GM23248 (cell line): ENCODE results near the gene CFAP100. TPM values are rescaled to one million over a fixed set of nuclear protein-coding genes. Genes with fewer than 3 reads are reported as not detected.

ENCODE experiments used
- DNase-seq: peaks from one replicate; pipeline ENCODE4 v3.0.0-alpha.2; 2015
- H2AFZ ChIP-seq: fragments of 200-600 bp; sonication (generic); 2 replicates; pipeline ENCODE4 v1.6.1; 2016; ENCODE audit warnings: antibody characterized with exemption
- H3F3A ChIP-seq: fragments of 200-600 bp; sonication (generic); 2 replicates; pipeline ENCODE4 v1.6.1; 2016; ENCODE audit warnings: mild to moderate bottlenecking, antibody characterized with exemption, mixed run types; ENCODE audit not compliant: insufficient read depth
- H3K27ac ChIP-seq: fragments of 200-600 bp; sonication (generic); 2 replicates; pipeline ENCODE4 v1.5.1; 2016; ENCODE audit warnings: mild to moderate bottlenecking
- H3K27me3 ChIP-seq: fragments of 200-600 bp; sonication (generic); replicated peaks from 2 replicates; pipeline ENCODE4 v1.6.1; 2016; ENCODE audit warnings: mild to moderate bottlenecking; ENCODE audit not compliant: insufficient read depth
- H3K36me3 ChIP-seq: fragments of 200-600 bp; sonication (generic); 2 replicates; pipeline ENCODE4 v1.6.1; 2016; ENCODE audit warnings: low read depth, mild to moderate bottlenecking
- H3K4me1 ChIP-seq: fragments of 200-600 bp; sonication (generic); 2 replicates; pipeline ENCODE4 v1.6.1; 2016; ENCODE audit warnings: mild to moderate bottlenecking; ENCODE audit not compliant: insufficient read depth
- H3K4me2 ChIP-seq: fragments of 200-600 bp; sonication (generic); one replicate; pipeline ENCODE4 v1.6.1; 2016; ENCODE audit warnings: mild to moderate bottlenecking; ENCODE audit not compliant: unreplicated experiment
- H3K4me3 ChIP-seq: fragments of 200-600 bp; sonication (generic); 2 replicates; pipeline ENCODE4 v1.5.1; 2016; ENCODE audit warnings: mild to moderate bottlenecking
- H3K79me2 ChIP-seq: fragments of 200-600 bp; sonication (generic); 2 replicates; pipeline ENCODE4 v1.6.1; 2016; ENCODE audit warnings: mild to moderate bottlenecking; ENCODE audit not compliant: insufficient read depth
- H3K9ac ChIP-seq: fragments of 200-600 bp; sonication (generic); 2 replicates; pipeline ENCODE4 v1.6.1; 2016; ENCODE audit warnings: mild to moderate bottlenecking
- H3K9me2 ChIP-seq: fragments of 200-600 bp; sonication (generic); 2 replicates; pipeline ENCODE4 v1.6.1; 2016; ENCODE audit warnings: mixed run types, mild to moderate bottlenecking, moderate library complexity; ENCODE audit not compliant: insufficient read depth
- H3K9me3 ChIP-seq: fragments of 200-600 bp; sonication (generic); one replicate; pipeline ENCODE4 v1.6.1; 2017; ENCODE audit warnings: low read depth
- H4K20me1 ChIP-seq: fragments of 200-600 bp; sonication (generic); 2 replicates; pipeline ENCODE4 v1.6.0; 2016; ENCODE audit not compliant: insufficient read depth
- EZH2 ChIP-seq: fragments of 200-600 bp; sonication (generic); IDR thresholded peaks from 2 replicates; pipeline ENCODE4 v1.6.1; 2018; ENCODE audit warnings: antibody characterized with exemption, mild to moderate bottlenecking; ENCODE audit not compliant: insufficient read depth, poor library complexity, severe bottlenecking
- EZH2phosphoT487 ChIP-seq: fragments of 200-600 bp; sonication (generic); IDR thresholded peaks from 2 replicates; pipeline ENCODE4 v1.6.1; 2018; ENCODE audit warnings: antibody characterized with exemption, moderate library complexity, mild to moderate bottlenecking, low read depth; ENCODE audit not compliant: insufficient read depth
- WGBS, 2 experiments: methylation state at CpG; one replicate each; pipeline ENCODE4 v1.1.6; 2015 to 2017; ENCODE audit warnings: low lambda C conversion rate in 2 of 2, low coverage in 1 of 2; ENCODE audit errors: missing lambda C conversion rate in 2 of 2; 5-methylcytosine and 5-hydroxymethylcytosine counted together
- in situ Hi-C: fragments of 300-500 bp; cut with MboI; formaldehyde crosslinking; loops from 2 replicates; pipeline ENCODE4 v1.15.0; 2020
- polyA plus RNA-seq: library from polyadenylated mRNA; unstranded; fragments of >200 nt; fragmentation: Nextera tagmentation; extraction: Ambion mirVana; gene quantifications from 2 replicates; pipeline ENCODE4 v1.2.1, GENCODE V29; 2016
- total RNA-seq: library from RNA; depleted of rRNA; stranded (reverse); fragments of >200 nt; shearing (Covaris generic); gene quantifications from 2 replicates; pipeline ENCODE4 v1.2.3, GENCODE V29; 2014; rRNA removed

The CFAP100 gene
- total and polyA plus RNA-seq, 2 experiments from 2014 or later: not detected

DNA sequence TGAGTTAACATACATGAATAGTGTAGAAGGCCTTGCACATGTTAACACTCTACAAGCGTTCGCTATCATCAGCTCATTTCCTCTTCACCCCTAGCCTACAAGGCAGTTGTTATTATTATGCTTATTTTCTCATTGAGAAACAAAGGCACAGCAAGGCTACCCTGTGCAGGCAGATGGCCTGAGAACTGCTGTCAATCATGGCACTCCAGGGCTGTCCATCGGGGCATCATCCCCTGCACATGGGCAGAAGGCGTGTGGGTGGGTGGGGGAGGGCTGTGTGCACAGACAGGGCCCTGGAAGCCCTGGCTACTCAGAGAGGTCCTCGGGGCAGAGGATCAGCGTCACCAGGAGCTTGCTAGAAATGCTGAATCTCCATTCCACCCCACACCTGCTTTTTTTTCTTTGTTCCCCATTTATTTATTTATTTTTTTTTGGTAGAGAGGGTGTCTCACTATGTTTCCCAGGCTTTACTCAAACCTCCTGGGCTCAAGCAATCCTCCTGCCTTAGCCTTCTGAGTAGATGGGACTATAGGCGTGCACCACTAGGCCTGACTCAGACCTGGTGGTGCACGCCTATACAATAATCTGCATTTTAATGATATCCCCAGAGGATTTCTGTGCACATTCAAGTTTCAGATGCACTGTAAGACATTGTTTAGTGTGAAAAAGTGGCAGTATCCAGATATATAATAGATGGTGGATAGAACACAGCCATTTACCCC lies 90.6 kb downstream of the CFAP100 start:
- WGBS, 2 experiments: 88 to 92% methylated on average over 8 of the region's 8 CpGs
- no peaks in the 10 kb centered on the region for H4K20me1 ChIP-seq
- 0 out of 2 replicates have a peak, but pooled peaks cover 6% of the 10 kb centered on the region for H3K27me3 ChIP-seq
- in situ Hi-C loops: no loop called here
- H3K9me2 ChIP-seq: no peaks in the 10 kb centered on the region
- no peak for DNase-seq
- no peaks in the 10 kb centered on the region for H3K79me2 ChIP-seq
- H3K9ac ChIP-seq: no peak overlapping the region
- no peaks in the 10 kb centered on the region for H3K4me1 ChIP-seq
- no peak for TF ChIP-seq EZH2phosphoT487
- TF ChIP-seq EZH2: no peak
- no peak overlapping the region for H3K4me2 ChIP-seq
- H3F3A ChIP-seq: no peaks in the 10 kb centered on the region
- H3K36me3 ChIP-seq: no peaks in the 10 kb centered on the region
- no peaks in the 10 kb centered on the region for H3K9me3 ChIP-seq
- H3K4me3 ChIP-seq: no peak overlapping the region
- H3K27ac ChIP-seq: no peak overlapping the region
- no peak overlapping the region for H2AFZ ChIP-seq

DNA sequence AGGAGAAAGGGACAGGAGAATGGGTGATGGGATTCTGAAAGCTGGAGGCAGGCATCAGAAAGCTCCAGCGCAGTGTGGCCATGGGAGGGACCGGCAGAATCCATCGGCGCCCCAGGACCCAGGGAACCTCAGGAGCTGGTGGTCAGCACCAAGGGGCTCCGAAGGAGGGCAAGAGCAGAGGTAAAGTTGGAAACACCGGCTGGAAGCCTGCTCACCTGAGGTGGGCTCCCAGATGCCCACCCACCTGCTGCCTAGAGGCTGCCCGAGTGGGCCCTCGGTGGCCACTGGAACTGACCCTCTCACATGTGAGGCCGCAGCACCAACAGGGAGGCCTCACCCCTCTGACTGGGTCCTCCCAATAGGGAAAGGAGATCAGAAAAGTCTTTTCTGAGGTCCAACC lies 91.2 kb downstream of the CFAP100 start:
- no peak overlapping the region for H2AFZ ChIP-seq
- H3K4me3 ChIP-seq: no peak overlapping the region
- no peaks in the 10 kb centered on the region for H3K9me2 ChIP-seq
- no peak overlapping the region for H3K4me2 ChIP-seq
- no peak for TF ChIP-seq EZH2phosphoT487
- no peak for TF ChIP-seq EZH2
- H3K9ac ChIP-seq: no peak overlapping the region
- H3K9me3 ChIP-seq: no peaks in the 10 kb centered on the region
- H4K20me1 ChIP-seq: no peaks in the 10 kb centered on the region
- no peaks in the 10 kb centered on the region for H3K36me3 ChIP-seq
- no peak for DNase-seq
- H3K27me3 ChIP-seq: 0 out of 2 replicates have a peak, but pooled peaks cover 6% of the 10 kb centered on the region
- in situ Hi-C loops: no loop called here
- no peaks in the 10 kb centered on the region for H3K79me2 ChIP-seq
- no peaks in the 10 kb centered on the region for H3F3A ChIP-seq
- no peak overlapping the region for H3K27ac ChIP-seq
- no peaks in the 10 kb centered on the region for H3K4me1 ChIP-seq
- WGBS, 2 experiments: 91 to 97% methylated on average over 9 of the region's 9 CpGs

Other genes with a start within 250 kb of the CFAP100 start
- gene ALDH1L1, start 214.3 kb upstream of the CFAP100 start, total RNA-seq: not detected in 2 replicates
- gene ALDH1L1, start 214.3 kb upstream of the CFAP100 start, polyA plus RNA-seq: not detected in 2 replicates
- gene KLF15, start 37.5 kb upstream of the CFAP100 start, total RNA-seq: 0.13 and 0.54 TPM in 2 replicates
- 0.14 TPM in 1 of 2 replicates, not detected in the other for gene KLF15, start 37.5 kb upstream of the CFAP100 start, polyA plus RNA-seq
- 19.2 and 20.0 TPM in 2 replicates for gene ZXDC, start 81.0 kb downstream of the CFAP100 start, total RNA-seq
- 4.2 and 6.1 TPM in 2 replicates for gene ZXDC, start 81.0 kb downstream of the CFAP100 start, polyA plus RNA-seq
- gene UROC1, start 122.9 kb downstream of the CFAP100 start, total RNA-seq: not detected in 2 replicates
- not detected in 2 replicates for gene UROC1, start 122.9 kb downstream of the CFAP100 start, polyA plus RNA-seq
- not detected in 2 replicates for gene CHST13, start 129.2 kb downstream of the CFAP100 start, total RNA-seq
- gene CHST13, start 129.2 kb downstream of the CFAP100 start, polyA plus RNA-seq: 0.11 TPM in 1 of 2 replicates, not detected in the other
- not detected in 2 replicates for gene C3orf22, start 164.0 kb downstream of the CFAP100 start, total RNA-seq
- gene C3orf22, start 164.0 kb downstream of the CFAP100 start, polyA plus RNA-seq: not detected in 2 replicates